GM12878 (cell line): Measurements from ENCODE around the gene LNPK. TPM values are rescaled to one million over a fixed set of nuclear protein-coding genes. Genes with fewer than 3 reads are reported as not detected.

Source experiments
- ATAC-seq: fragments of 200-7000 bp; cut with Tn5 transposase; 3 replicates; pipeline ENCODE4 v1.9.1; 2020; ENCODE audit warnings: mild to moderate bottlenecking, moderate library complexity
- BruUV-seq: library from RNA; stranded (reverse); fragments of 400-500 nt; replicated peaks from 2 replicates; lab custom pipeline; 2021; lab: Mats Ljungman, UMichigan
- CTCF ChIA-PET: fragments of 300-600 bp; sonication (Branson Sonifier 250); formaldehyde crosslinking; extraction: SDS; loops from one replicate; lab custom pipeline; 2021; ENCODE audit warnings: inconsistent platforms; lab: Yijun Ruan, JAX
- POLR2A ChIA-PET: fragments of 350-600 bp; formaldehyde crosslinking; extraction: SDS; loops from one replicate; lab custom pipeline; 2021; ENCODE audit warnings: inconsistent platforms; lab: Charles Lee
- RAD21 ChIA-PET: fragments of 300-600 bp; sonication (Branson Sonifier 250); formaldehyde crosslinking; loops from one replicate; lab custom pipeline; 2023; ENCODE audit warnings: antibody characterized with exemption; ENCODE audit not compliant: unreplicated experiment; lab: Charles Lee
- SMC1A ChIA-PET: fragments of 300-600 bp; sonication (Branson Sonifier 250); formaldehyde crosslinking; loops from one replicate; lab custom pipeline; 2023; ENCODE audit not compliant: unreplicated experiment, uncharacterized antibody; lab: Charles Lee
- DNase-seq: peaks from one replicate; pipeline ENCODE4 v3.0.0-alpha.2; 2011; ENCODE audit warnings: low read depth, low spot score
- FAIRE-seq: peaks from 3 replicates; lab custom pipeline; 2011; peaks lifted over from hg19 to GRCh38; lab: Jason Lieb, UNC
- H2AFZ ChIP-seq: 2 replicates; pipeline ENCODE4 v1.6.0; 2011; ENCODE audit warnings: low read depth, low read length, control low read depth; ENCODE audit not compliant: control insufficient read depth
- H3K27ac ChIP-seq: 2 replicates; pipeline ENCODE4 v1.5.1; 2011; ENCODE audit warnings: control low read depth; ENCODE audit not compliant: control insufficient read depth, insufficient read depth
- H3K27me3 ChIP-seq, 2 experiments: replicated peaks in 1 of 2; 2 replicates each; pipeline versions ENCODE4 v1.6.0 to v1.6.1; 2011; ENCODE audit warnings: low read length in 1 of 2; ENCODE audit not compliant: control insufficient read depth in 2 of 2, insufficient read depth in 2 of 2
- H3K36me3 ChIP-seq, 2 experiments: 2 replicates each; pipeline ENCODE4 v1.5.1; 2011; ENCODE audit warnings: low read length in 1 of 2; ENCODE audit not compliant: control insufficient read depth in 2 of 2, insufficient read depth in 2 of 2
- H3K4me1 ChIP-seq: 2 replicates; pipeline ENCODE4 v1.6.1; 2011; ENCODE audit warnings: mild to moderate bottlenecking, low read length, moderate library complexity, mixed read lengths; ENCODE audit not compliant: control insufficient read depth, insufficient read depth
- H3K4me2 ChIP-seq: 2 replicates; pipeline ENCODE4 v1.6.0; 2011; ENCODE audit warnings: control low read depth; ENCODE audit not compliant: control insufficient read depth, insufficient read depth
- H3K4me3 ChIP-seq: fragments of 200-600 bp; sonication (generic); 2 replicates; pipeline ENCODE4 v1.5.1; 2016
- H3K79me2 ChIP-seq: 2 replicates; pipeline ENCODE4 v1.6.0; 2011; ENCODE audit warnings: low read length; ENCODE audit not compliant: control insufficient read depth, insufficient read depth
- H3K9ac ChIP-seq: 2 replicates; pipeline ENCODE4 v1.8.0; 2011; ENCODE audit warnings: low read length, control low read depth, mixed read lengths; ENCODE audit not compliant: control insufficient read depth, insufficient read depth
- H3K9me3 ChIP-seq: replicated peaks from 3 replicates; pipeline ENCODE4 v1.5.1; 2011; ENCODE audit warnings: mild to moderate bottlenecking, low read length; ENCODE audit not compliant: control insufficient read depth, insufficient read depth
- H4K20me1 ChIP-seq: 2 replicates; pipeline ENCODE4 v1.6.0; 2011; ENCODE audit not compliant: control insufficient read depth, insufficient read depth
- CHD2 ChIP-seq: IDR thresholded peaks from 2 replicates; pipeline ENCODE4 v1.6.1; 2011; ENCODE audit warnings: low read depth, low read length, improper control_type of control experiment, borderline replicate concordance
- EZH2 ChIP-seq: IDR thresholded peaks from 2 replicates; pipeline ENCODE4 v1.6.1; 2012; ENCODE audit warnings: low read depth, mild to moderate bottlenecking, control low read depth, inconsistent platforms, low read length, borderline replicate concordance; ENCODE audit not compliant: control insufficient read depth
- FOS ChIP-seq: IDR thresholded peaks from 3 replicates; pipeline ENCODE4 v1.6.1; 2011; ENCODE audit warnings: borderline replicate concordance; ENCODE audit not compliant: insufficient read length; ENCODE audit errors: extremely low read depth
- HDAC2 ChIP-seq: fragments of 200-600 bp; sonication (generic); IDR thresholded peaks from 2 replicates; pipeline ENCODE4 v1.6.1; 2017
- IKZF2 ChIP-seq, 2 experiments: fragments of 450-650 bp; IDR thresholded peaks; 2 replicates each; pipeline ENCODE4 v1.6.1; 2017; ENCODE audit warnings: mild to moderate bottlenecking in 2 of 2, moderate library complexity in 2 of 2
- KLF5 ChIP-seq: fragments of 450-650 bp; IDR thresholded peaks from 2 replicates; pipeline ENCODE4 v1.6.1; 2014; ENCODE audit warnings: mild to moderate bottlenecking; ENCODE audit not compliant: partially characterized antibody
- NR2F1 ChIP-seq: fragments of 450-650 bp; conservative IDR thresholded peaks from 2 replicates; pipeline ENCODE4 v1.6.1; 2017; ENCODE audit warnings: mild to moderate bottlenecking
- SKIL ChIP-seq: fragments of 450-650 bp; IDR thresholded peaks from 2 replicates; pipeline ENCODE4 v1.6.1; 2017; ENCODE audit warnings: mild to moderate bottlenecking, low read depth, inconsistent platforms; ENCODE audit not compliant: poor library complexity, severe bottlenecking
- SMARCA5 ChIP-seq: fragments of 450-650 bp; IDR thresholded peaks from 2 replicates; pipeline ENCODE4 v1.6.1; 2017; ENCODE audit warnings: mild to moderate bottlenecking
- STAT1 ChIP-seq: fragments of 450-650 bp; conservative IDR thresholded peaks from 2 replicates; pipeline ENCODE4 v1.6.1; 2014; ENCODE audit warnings: antibody characterized with exemption, mild to moderate bottlenecking
- TAF1 ChIP-seq: IDR thresholded peaks from 2 replicates; pipeline ENCODE4 v1.6.1; 2011; ENCODE audit warnings: mild to moderate bottlenecking, low read depth, low read length, borderline replicate concordance
- WGBS: methylation state at CpG from one replicate; pipeline ENCODE4 v1.1.6; 2016; ENCODE audit warnings: low lambda C conversion rate; ENCODE audit not compliant: insufficient replicate concordance, insufficient coverage; ENCODE audit errors: missing lambda C conversion rate; 5-methylcytosine and 5-hydroxymethylcytosine counted together
- in situ Hi-C: fragments of 300-500 bp; cut with MboI; formaldehyde crosslinking; loops from 9 replicates; pipeline ENCODE4 v1.14.3; 2018; ENCODE audit warnings: mixed read lengths
- intact Hi-C: fragments of 100-400 bp; cut with micrococcal nuclease; formaldehyde crosslinking; loops from one replicate; pipeline ENCODE4 v1.14.2; 2022; ENCODE audit not compliant: unreplicated experiment
- polyA plus RNA-seq, 11 experiments: library from polyadenylated mRNA; depleted of rRNA in 4 of 11; unstranded in 6 of 11; stranded (reverse) in 5 of 11; fragments of >200 nt; fragmentation: Nextera tagmentation in 4 of 11; fragmentation: Illumina TruSeq in 1 of 11; extraction: Ambion mirVana in 4 of 11; extraction: Trizol in 1 of 11; gene quantifications; 1 replicate in 1 of 11; 2 replicates in 10 of 11; pipeline versions ENCODE4 v1.2.1 to v1.2.3, GENCODE V29; 2011 to 2016; ENCODE audit warnings: inconsistent platforms in 2 of 11, missing spikeins in 2 of 11, low read depth in 1 of 11
- total RNA-seq, 4 experiments: library from RNA; depleted of rRNA in 3 of 4; stranded (reverse); fragments of >200 nt in 3 of 4; fragmentation: Illumina TruSeq in 1 of 4; extraction: Trizol in 1 of 4; gene quantifications; 2 replicates each; pipeline versions ENCODE4 v1.2.1 to v1.2.3, GENCODE V29; 2013 to 2021
- TF ChIP-seq, protein P1 (sequence below): fragments of 450-650 bp; IDR thresholded peaks from 2 replicates; pipeline ENCODE4 v1.6.1; 2017; ENCODE audit warnings: mild to moderate bottlenecking
- TF ChIP-seq, protein P2 (sequence below): fragments of 150-350 bp; IDR thresholded peaks from 2 replicates; pipeline ENCODE4 v1.6.1; 2014; ENCODE audit warnings: mild to moderate bottlenecking, low read depth, low read length

Gene LNPK
- total and polyA plus RNA-seq, 10 of the 15 experiments (the other 5 are each of a cell fraction or from before 2014, with no cell fraction given): 3.2 to 30.0 (median 15.6) TPM

DNA sequence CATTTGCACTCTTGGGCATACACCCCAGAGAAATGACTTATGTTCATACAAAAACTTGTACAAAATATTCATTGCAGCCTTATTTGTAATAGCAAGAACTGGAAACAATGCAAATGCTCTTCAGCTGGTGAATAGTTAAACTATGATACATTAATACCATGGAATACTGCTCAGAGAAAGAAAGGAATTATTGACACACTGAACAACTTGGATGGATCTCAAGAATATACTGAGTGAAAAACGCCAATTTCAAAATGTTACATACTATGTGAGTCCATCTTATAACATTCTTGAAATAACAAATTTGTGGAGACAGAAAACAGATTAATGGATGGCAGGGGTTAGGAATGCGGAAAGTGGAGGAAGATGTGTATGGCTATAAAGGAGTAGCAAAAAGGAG is 17.2 kb downstream of the LNPK start:
- no peaks in the 10 kb centered on the region for H3K9me3 ChIP-seq
- no peak for ATAC-seq
- no peaks in the 10 kb centered on the region for H4K20me1 ChIP-seq
- H3K4me2 ChIP-seq: no peak overlapping the region
- TF ChIP-seq IKZF2 (IDR thresholded peaks at IDR 0.05): no peak
- TF ChIP-seq TAF1: no peak
- TF ChIP-seq CHD2: no peak
- no peak for TF ChIP-seq KLF5
- no peak for TF ChIP-seq SMARCA5
- TF ChIP-seq, protein P1, sequence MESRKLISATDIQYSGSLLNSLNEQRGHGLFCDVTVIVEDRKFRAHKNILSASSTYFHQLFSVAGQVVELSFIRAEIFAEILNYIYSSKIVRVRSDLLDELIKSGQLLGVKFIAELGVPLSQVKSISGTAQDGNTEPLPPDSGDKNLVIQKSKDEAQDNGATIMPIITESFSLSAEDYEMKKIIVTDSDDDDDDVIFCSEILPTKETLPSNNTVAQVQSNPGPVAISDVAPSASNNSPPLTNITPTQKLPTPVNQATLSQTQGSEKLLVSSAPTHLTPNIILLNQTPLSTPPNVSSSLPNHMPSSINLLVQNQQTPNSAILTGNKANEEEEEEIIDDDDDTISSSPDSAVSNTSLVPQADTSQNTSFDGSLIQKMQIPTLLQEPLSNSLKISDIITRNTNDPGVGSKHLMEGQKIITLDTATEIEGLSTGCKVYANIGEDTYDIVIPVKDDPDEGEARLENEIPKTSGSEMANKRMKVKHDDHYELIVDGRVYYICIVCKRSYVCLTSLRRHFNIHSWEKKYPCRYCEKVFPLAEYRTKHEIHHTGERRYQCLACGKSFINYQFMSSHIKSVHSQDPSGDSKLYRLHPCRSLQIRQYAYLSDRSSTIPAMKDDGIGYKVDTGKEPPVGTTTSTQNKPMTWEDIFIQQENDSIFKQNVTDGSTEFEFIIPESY: no peak
- TF ChIP-seq HDAC2: no peak
- no peak for TF ChIP-seq EZH2
- TF ChIP-seq NR2F1: no peak
- no peak for TF ChIP-seq STAT1
- TF ChIP-seq FOS: no peak
- no peak for TF ChIP-seq SKIL
- TF ChIP-seq, protein P2, sequence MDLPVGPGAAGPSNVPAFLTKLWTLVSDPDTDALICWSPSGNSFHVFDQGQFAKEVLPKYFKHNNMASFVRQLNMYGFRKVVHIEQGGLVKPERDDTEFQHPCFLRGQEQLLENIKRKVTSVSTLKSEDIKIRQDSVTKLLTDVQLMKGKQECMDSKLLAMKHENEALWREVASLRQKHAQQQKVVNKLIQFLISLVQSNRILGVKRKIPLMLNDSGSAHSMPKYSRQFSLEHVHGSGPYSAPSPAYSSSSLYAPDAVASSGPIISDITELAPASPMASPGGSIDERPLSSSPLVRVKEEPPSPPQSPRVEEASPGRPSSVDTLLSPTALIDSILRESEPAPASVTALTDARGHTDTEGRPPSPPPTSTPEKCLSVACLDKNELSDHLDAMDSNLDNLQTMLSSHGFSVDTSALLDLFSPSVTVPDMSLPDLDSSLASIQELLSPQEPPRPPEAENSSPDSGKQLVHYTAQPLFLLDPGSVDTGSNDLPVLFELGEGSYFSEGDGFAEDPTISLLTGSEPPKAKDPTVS: no peak
- no peak overlapping the region for H2AFZ ChIP-seq
- H3K9ac ChIP-seq: no peak overlapping the region
- H3K27me3 ChIP-seq: no peaks in the 10 kb centered on the region
- no peaks in the 10 kb centered on the region for H3K79me2 ChIP-seq
- H3K4me3 ChIP-seq: no peak overlapping the region
- ChIA-PET CTCF (no interaction called here), POLR2A (no interaction called here), SMC1A (no interaction called here), RAD21 (no interaction called here)
- no peak for DNase-seq
- no peak overlapping the region for H3K27ac ChIP-seq
- WGBS: 94% methylated on average over 2 of the region's 2 CpGs
- no TSS peak for BruUV-seq
- FAIRE-seq: no peak
- no peaks in the 10 kb centered on the region for H3K4me1 ChIP-seq
- in situ Hi-C loops: no loop called here
- intact Hi-C loops: no loop called here
- H3K36me3 ChIP-seq: peaks cover 0 to 6% of the 10 kb centered on the region in 2 experiments; a peak in 1 of 4 replicates
